Hematopoietic multipotent progenitor cell (in vitro differentiated cells): ENCODE measurements around the gene ATL1. TPM values are rescaled to one million over a fixed set of nuclear protein-coding genes. Genes with fewer than 3 reads are reported as not detected.

Experiments used
- DNase-seq, 3 donors: peaks; one replicate each; pipeline ENCODE4 v3.0.0-alpha.2; 2011 to 2015; ENCODE audit warnings: low read depth in 2 of 3, low spot score in 2 of 3
- small RNA-seq: library from RNA; depleted of rRNA; stranded (forward); fragments of <200 nt; gene quantifications from one replicate; pipeline ENCODE3, GENCODE V24; 2012
- total RNA-seq: library from RNA; depleted of rRNA; stranded (reverse); fragments of >200 nt; gene quantifications from one replicate; pipeline ENCODE4 v1.2.3, GENCODE V29; 2012

Gene ATL1
- total RNA-seq, 1 donor: 11.0 TPM

DNA sequence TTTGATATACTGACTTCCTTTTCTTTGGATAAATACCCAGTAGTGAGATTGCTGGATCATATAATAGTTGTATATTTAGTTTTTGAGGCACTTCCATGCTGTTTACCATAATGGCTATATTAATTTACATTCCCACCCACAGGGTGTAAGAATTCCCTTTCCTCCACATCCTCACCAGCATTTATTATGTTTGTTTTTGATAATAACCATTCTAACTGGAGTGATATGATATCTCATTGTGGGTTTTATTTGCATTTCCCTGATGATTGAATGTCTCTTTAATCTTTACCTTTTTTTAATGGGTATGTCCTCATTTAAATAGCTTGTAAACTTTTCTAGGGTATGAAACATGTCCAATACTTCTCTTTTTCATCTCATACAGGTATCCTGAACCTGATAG lies 119.7 kb downstream of the ATL1 start:
- no peak for DNase-seq

Small RNA genes within 50 kb of the gene (small RNA-seq; reads per million reads assigned to genes)
- gene RN7SL452P: not detected
- not detected for gene SNRPGP1

Other genes with a start within 250 kb of the ATL1 start
- gene L2HGDH, start 247.9 kb upstream of the ATL1 start, total RNA-seq: 4.0 TPM
- gene DMAC2L, start 247.8 kb upstream of the ATL1 start, total RNA-seq: 16.7 TPM
- gene CDKL1, start 163.3 kb upstream of the ATL1 start, total RNA-seq: 6.5 TPM
- 64.4 TPM for gene MAP4K5, start 27.6 kb upstream of the ATL1 start, total RNA-seq
- 10.5 TPM for gene SAV1, start 108.2 kb downstream of the ATL1 start, total RNA-seq